ENCODE data around the gene RNU6-8. TPM values are rescaled to one million over a fixed set of nuclear protein-coding genes. Genes with fewer than 3 reads are reported as not detected.

The RNU6-8 gene
- total and polyA plus RNA-seq, 2 donors (not counting 1 experiment from before 2014, with no cell fraction given): not detected

- Histone ChIP-seq H3K27me3 (ENCODE audit: control insufficient read depth, insufficient read depth, low read length) (peaks cover 2% of the 10 kb centered on the region), H3K4me3 (replicated peaks in 1 of 4; ENCODE audit: control extremely low read depth in 1 of 4, insufficient read depth in 1 of 4, low read depth in 3 of 4, low read length in 4 of 4) (peak overlapping the region; percentile 57 to 83 (median 62)), H3K4me1 (ENCODE audit: control insufficient read depth, extremely low read depth, insufficient read depth, low read length) (no peaks in the 10 kb centered on the region), H3K79me2 (ENCODE audit: control insufficient read depth, insufficient read depth, low read length) (no peaks in the 10 kb centered on the region), H3K4me2 (ENCODE audit: extremely low read depth, insufficient read depth, low read length) (peak overlapping the region; percentile 97), H3K9me3 (ENCODE audit: control insufficient read depth, insufficient read depth, low read depth, low read length) (no peaks in the 10 kb centered on the region), H3K27ac (ENCODE audit: insufficient read depth, low read length) (no peak overlapping the region), H4K20me1 (ENCODE audit: control insufficient read depth, extremely low read depth, insufficient read depth, low read length) (no peaks in the 10 kb centered on the region), H3K9ac (ENCODE audit: insufficient read depth, low read length) (no peak overlapping the region), H3K36me3 (ENCODE audit: control insufficient read depth, insufficient read depth, low read length) (no peaks in the 10 kb centered on the region), H2AFZ (ENCODE audit: low read length) (peak overlapping the region; percentile 90)
- no peak for DNase-seq (ENCODE audit: low read depth in 2 of 2)
- TF ChIP-seq EZH2 (IDR thresholded peaks at IDR 0.05; ENCODE audit: low read length, missing control alignments) (no peak), CTCF (conservative IDR thresholded peaks at IDR 0.05 in 1 of 2, IDR thresholded peaks at IDR 0.05 in 1 of 2; ENCODE audit: low read depth in 1 of 2, low read length in 2 of 2) (no peak)
These were observed 2.5 kb downstream of the RNU6-8 start for GRCh38 chr14:32200368-32201192.

GRCh38 chr14:32197919-32198318, 5.2 kb downstream of the RNU6-8 start:
- no peaks in the 10 kb centered on the region for H3K4me1 ChIP-seq (ENCODE audit: control insufficient read depth, extremely low read depth, insufficient read depth, low read length)
- DNase-seq (ENCODE audit: low read depth in 2 of 2): no peak
- H3K9me3 ChIP-seq (ENCODE audit: control insufficient read depth, insufficient read depth, low read depth, low read length): no peaks in the 10 kb centered on the region
- H3K27ac ChIP-seq (ENCODE audit: insufficient read depth, low read length): no peak overlapping the region
- peaks cover 2% of the 10 kb centered on the region for H3K27me3 ChIP-seq (ENCODE audit: control insufficient read depth, insufficient read depth, low read length)
- no peak overlapping the region for H3K4me3 ChIP-seq (replicated peaks in 1 of 4; ENCODE audit: control extremely low read depth in 1 of 4, insufficient read depth in 1 of 4, low read depth in 3 of 4, low read length in 4 of 4)
- TF ChIP-seq CTCF (conservative IDR thresholded peaks at IDR 0.05 in 1 of 2, IDR thresholded peaks at IDR 0.05 in 1 of 2; ENCODE audit: low read depth in 1 of 2, low read length in 2 of 2) (no peak), EZH2 (IDR thresholded peaks at IDR 0.05; ENCODE audit: low read length, missing control alignments) (no peak)
- H4K20me1 ChIP-seq (ENCODE audit: control insufficient read depth, extremely low read depth, insufficient read depth, low read length): no peaks in the 10 kb centered on the region
- H3K9ac ChIP-seq (ENCODE audit: insufficient read depth, low read length): no peak overlapping the region
- H3K4me2 ChIP-seq (ENCODE audit: extremely low read depth, insufficient read depth, low read length): no peak overlapping the region
- no peaks in the 10 kb centered on the region for H3K79me2 ChIP-seq (ENCODE audit: control insufficient read depth, insufficient read depth, low read length)
- H2AFZ ChIP-seq (ENCODE audit: low read length): no peak overlapping the region
- H3K36me3 ChIP-seq (ENCODE audit: control insufficient read depth, insufficient read depth, low read length): no peaks in the 10 kb centered on the region

- H3K9ac ChIP-seq (ENCODE audit: insufficient read depth, low read length): no peak overlapping the region
- H3K27ac ChIP-seq (ENCODE audit: insufficient read depth, low read length): no peak overlapping the region
- H3K4me1 ChIP-seq (ENCODE audit: control insufficient read depth, extremely low read depth, insufficient read depth, low read length): no peaks in the 10 kb centered on the region
- H2AFZ ChIP-seq (ENCODE audit: low read length): no peak overlapping the region
- no peak for TF ChIP-seq CTCF (conservative IDR thresholded peaks at IDR 0.05 in 1 of 2, IDR thresholded peaks at IDR 0.05 in 1 of 2; ENCODE audit: low read depth in 1 of 2, low read length in 2 of 2)
- no peak for TF ChIP-seq EZH2 (IDR thresholded peaks at IDR 0.05; ENCODE audit: low read length, missing control alignments)
- no peaks in the 10 kb centered on the region for H3K79me2 ChIP-seq (ENCODE audit: control insufficient read depth, insufficient read depth, low read length)
- no peak for DNase-seq (ENCODE audit: low read depth in 2 of 2)
- H3K36me3 ChIP-seq (ENCODE audit: control insufficient read depth, insufficient read depth, low read length): no peaks in the 10 kb centered on the region
- no peaks in the 10 kb centered on the region for H3K27me3 ChIP-seq (ENCODE audit: control insufficient read depth, insufficient read depth, low read length)
- H3K9me3 ChIP-seq (ENCODE audit: control insufficient read depth, insufficient read depth, low read depth, low read length): no peaks in the 10 kb centered on the region
- no peaks in the 10 kb centered on the region for H4K20me1 ChIP-seq (ENCODE audit: control insufficient read depth, extremely low read depth, insufficient read depth, low read length)
- no peak overlapping the region for H3K4me3 ChIP-seq (replicated peaks in 1 of 4; ENCODE audit: control extremely low read depth in 1 of 4, insufficient read depth in 1 of 4, low read depth in 3 of 4, low read length in 4 of 4)
- H3K4me2 ChIP-seq (ENCODE audit: extremely low read depth, insufficient read depth, low read length): no peak overlapping the region
These were observed 7.4 kb downstream of the RNU6-8 start for GRCh38 chr14:32195636-32196035.
